Suprapubic skin (tissue), 3 donors: ENCODE data around the gene LOXL3.

Experiments
- POLR2AphosphoS5 ChIP-seq, 3 donors: sonication (generic); formaldehyde crosslinking; IDR thresholded peaks; one replicate each; pipeline ENCODE4 v1.6.1; 2017; ENCODE audit warnings: antibody characterized with exemption in 3 of 3
- TF ChIP-seq, protein P1 (sequence below), 2 donors: fragments of 200-600 bp in 1 of 2; fragments of 450-650 bp in 1 of 2; sonication (generic) in 1 of 2; IDR thresholded peaks; one replicate each; pipeline ENCODE4 v1.5.1; 2016 to 2019; ENCODE audit warnings: antibody characterized with exemption in 2 of 2, mild to moderate bottlenecking in 1 of 2, moderate library complexity in 1 of 2

DNA sequence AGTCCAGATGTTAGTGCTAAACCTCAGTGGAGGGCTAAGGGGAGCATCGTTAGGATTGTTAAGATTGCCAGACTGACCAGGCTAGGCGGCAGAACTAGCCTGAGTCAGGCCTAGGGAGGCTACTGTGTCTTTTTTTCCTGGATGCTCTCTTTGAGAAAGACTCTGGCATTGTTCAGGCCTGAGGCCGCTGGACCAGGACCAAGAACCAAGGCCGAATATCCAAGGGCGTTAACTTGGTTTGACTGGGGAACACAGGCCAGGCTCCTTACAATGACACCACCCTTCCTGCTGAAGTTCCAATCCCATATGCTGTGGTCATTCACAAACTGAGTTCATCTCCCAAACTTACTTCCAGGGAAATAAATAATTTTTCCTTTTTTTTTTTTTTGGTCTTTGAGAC, 13.5 kb downstream of the LOXL3 start:
- TF ChIP-seq, protein P1, sequence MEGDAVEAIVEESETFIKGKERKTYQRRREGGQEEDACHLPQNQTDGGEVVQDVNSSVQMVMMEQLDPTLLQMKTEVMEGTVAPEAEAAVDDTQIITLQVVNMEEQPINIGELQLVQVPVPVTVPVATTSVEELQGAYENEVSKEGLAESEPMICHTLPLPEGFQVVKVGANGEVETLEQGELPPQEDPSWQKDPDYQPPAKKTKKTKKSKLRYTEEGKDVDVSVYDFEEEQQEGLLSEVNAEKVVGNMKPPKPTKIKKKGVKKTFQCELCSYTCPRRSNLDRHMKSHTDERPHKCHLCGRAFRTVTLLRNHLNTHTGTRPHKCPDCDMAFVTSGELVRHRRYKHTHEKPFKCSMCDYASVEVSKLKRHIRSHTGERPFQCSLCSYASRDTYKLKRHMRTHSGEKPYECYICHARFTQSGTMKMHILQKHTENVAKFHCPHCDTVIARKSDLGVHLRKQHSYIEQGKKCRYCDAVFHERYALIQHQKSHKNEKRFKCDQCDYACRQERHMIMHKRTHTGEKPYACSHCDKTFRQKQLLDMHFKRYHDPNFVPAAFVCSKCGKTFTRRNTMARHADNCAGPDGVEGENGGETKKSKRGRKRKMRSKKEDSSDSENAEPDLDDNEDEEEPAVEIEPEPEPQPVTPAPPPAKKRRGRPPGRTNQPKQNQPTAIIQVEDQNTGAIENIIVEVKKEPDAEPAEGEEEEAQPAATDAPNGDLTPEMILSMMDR (IDR thresholded peaks at IDR 0.05): no peak
- TF ChIP-seq POLR2AphosphoS5 (IDR thresholded peaks at IDR 0.05): no peak
